DOHH2 (cell line): ENCODE results near the gene RSU1.

ENCODE experiments used
- H3F3A ChIP-seq: fragments of 200-600 bp; sonication (generic), shearing (Covaris generic); 2 replicates; pipeline ENCODE4 v1.6.0; 2016; ENCODE audit warnings: antibody characterized with exemption, mild to moderate bottlenecking; ENCODE audit not compliant: control insufficient read depth, insufficient read depth
- H3K27ac ChIP-seq: fragments of 200-600 bp; sonication (generic); 2 replicates; pipeline ENCODE4 v1.5.1; 2014; ENCODE audit warnings: low read depth, mild to moderate bottlenecking, low read length, moderate library complexity
- H3K27me3 ChIP-seq: fragments of 200-600 bp; sonication (generic); 2 replicates; pipeline ENCODE4 v1.6.1; 2014; ENCODE audit warnings: mild to moderate bottlenecking, low read length, mixed read lengths; ENCODE audit not compliant: control insufficient read depth
- H3K36me3 ChIP-seq: fragments of 200-600 bp; sonication (generic); 2 replicates; pipeline ENCODE4 v1.6.1; 2014; ENCODE audit warnings: mild to moderate bottlenecking, low read length, moderate library complexity, mixed read lengths; ENCODE audit not compliant: control insufficient read depth
- H3K4me1 ChIP-seq: fragments of 200-600 bp; sonication (generic); 2 replicates; pipeline ENCODE4 v1.6.1; 2014; ENCODE audit warnings: mild to moderate bottlenecking, low read length, mixed read lengths; ENCODE audit not compliant: control insufficient read depth
- H3K4me2 ChIP-seq: fragments of 200-600 bp; sonication (generic); 2 replicates; pipeline ENCODE4 v1.6.0; 2014; ENCODE audit warnings: mild to moderate bottlenecking, low read length, moderate library complexity
- H3K4me3 ChIP-seq: fragments of 200-600 bp; sonication (generic); 2 replicates; pipeline ENCODE4 v1.5.1; 2014; ENCODE audit warnings: mild to moderate bottlenecking, low read length, mixed read lengths
- H3K79me2 ChIP-seq: fragments of 200-600 bp; sonication (generic); 2 replicates; pipeline ENCODE4 v1.6.1; 2014; ENCODE audit warnings: mild to moderate bottlenecking, low read length, mixed read lengths; ENCODE audit not compliant: control insufficient read depth
- H3K9me2 ChIP-seq: fragments of 200-600 bp; sonication (generic); replicated peaks from 2 replicates; pipeline ENCODE4 v1.6.1; 2014; ENCODE audit warnings: mild to moderate bottlenecking, low read length, mixed read lengths; ENCODE audit not compliant: control insufficient read depth
- H3K9me3 ChIP-seq: fragments of 200-600 bp; sonication (generic); 2 replicates; pipeline ENCODE4 v1.6.1; 2014; ENCODE audit warnings: antibody characterized with exemption, low read length, mixed read lengths; ENCODE audit not compliant: control insufficient read depth, insufficient read depth
- H4K20me1 ChIP-seq: fragments of 200-600 bp; sonication (generic); 2 replicates; pipeline ENCODE4 v1.6.0; 2014; ENCODE audit warnings: low read depth, mild to moderate bottlenecking, antibody characterized with exemption, low read length, moderate library complexity; ENCODE audit not compliant: control insufficient read depth, insufficient read depth
- CTCF ChIP-seq: fragments of 200-600 bp; sonication (generic); IDR thresholded peaks from one replicate; pipeline ENCODE4 v1.5.1; 2014; ENCODE audit warnings: antibody characterized with exemption, mild to moderate bottlenecking, low read depth, low read length; ENCODE audit not compliant: poor library complexity, severe bottlenecking
- EZH2phosphoT487 ChIP-seq: fragments of 200-600 bp; sonication (generic); IDR thresholded peaks from 2 replicates; pipeline ENCODE4 v1.6.1; 2017; ENCODE audit warnings: borderline replicate concordance, mild to moderate bottlenecking, antibody characterized with exemption, low read length, moderate library complexity, mixed read lengths

Gene RSU1

GRCh38 chr10:16809074-16809718 is 8.0 kb downstream of the RSU1 start:
- no peak overlapping the region for H3K4me3 ChIP-seq
- no peak overlapping the region for H3K4me2 ChIP-seq
- H4K20me1 ChIP-seq: no peaks in the 10 kb centered on the region
- H3F3A ChIP-seq: no peaks in the 10 kb centered on the region
- TF ChIP-seq EZH2phosphoT487: no peak
- peak; percentile 62 for TF ChIP-seq CTCF
- H3K4me1 ChIP-seq: no peaks in the 10 kb centered on the region
- H3K9me3 ChIP-seq: no peaks in the 10 kb centered on the region
- H3K27ac ChIP-seq: no peak overlapping the region
- no peaks in the 10 kb centered on the region for H3K9me2 ChIP-seq
- peaks cover 64% of the 10 kb centered on the region for H3K79me2 ChIP-seq
- no peaks in the 10 kb centered on the region for H3K27me3 ChIP-seq
- no peaks in the 10 kb centered on the region for H3K36me3 ChIP-seq

- H3F3A ChIP-seq: no peaks in the 10 kb centered on the region
- H3K27me3 ChIP-seq: no peaks in the 10 kb centered on the region
- no peaks in the 10 kb centered on the region for H3K9me2 ChIP-seq
- TF ChIP-seq CTCF (no peak), EZH2phosphoT487 (no peak)
- no peak overlapping the region for H3K4me3 ChIP-seq
- H3K4me2 ChIP-seq: no peak overlapping the region
- H3K79me2 ChIP-seq: peaks cover 58% of the 10 kb centered on the region
- no peak overlapping the region for H3K27ac ChIP-seq
- no peaks in the 10 kb centered on the region for H3K9me3 ChIP-seq
- H4K20me1 ChIP-seq: no peaks in the 10 kb centered on the region
- no peaks in the 10 kb centered on the region for H3K36me3 ChIP-seq
- no peaks in the 10 kb centered on the region for H3K4me1 ChIP-seq
These were observed 13.1 kb downstream of the RSU1 start for GRCh38 chr10:16804123-16804522.

- no peaks in the 10 kb centered on the region for H3F3A ChIP-seq
- H4K20me1 ChIP-seq: no peaks in the 10 kb centered on the region
- H3K4me1 ChIP-seq: no peaks in the 10 kb centered on the region
- H3K27me3 ChIP-seq: no peaks in the 10 kb centered on the region
- H3K4me2 ChIP-seq: no peak overlapping the region
- no peaks in the 10 kb centered on the region for H3K9me2 ChIP-seq
- peaks cover 58% of the 10 kb centered on the region for H3K79me2 ChIP-seq
- H3K27ac ChIP-seq: no peak overlapping the region
- H3K9me3 ChIP-seq: no peaks in the 10 kb centered on the region
- H3K36me3 ChIP-seq: peaks cover 6% of the 10 kb centered on the region; the same call in 1 of the 2 replicates
- no peak overlapping the region for H3K4me3 ChIP-seq
- no peak for TF ChIP-seq EZH2phosphoT487
- no peak for TF ChIP-seq CTCF
These were observed 13.8 kb downstream of the RSU1 start for GRCh38 chr10:16803464-16803863.
